Upper lobe of left lung (tissue), 4 donors: ENCODE measurements around the gene SYNE3.

ENCODE experiments used
- CTCF ChIP-seq, 6 experiments: fragments of 450-650 bp in 4 of 6; fragments of 200-600 bp in 2 of 6; sonication (generic) in 2 of 6; IDR thresholded peaks; one replicate each; pipeline ENCODE4 v1.5.1; 2016 to 2019; ENCODE audit warnings: antibody characterized with exemption in 6 of 6
- POLR2A ChIP-seq, 4 donors: fragments of 450-650 bp; IDR thresholded peaks; one replicate each; pipeline ENCODE4 v1.5.1; 2016 to 2017; ENCODE audit warnings: antibody characterized with exemption in 4 of 4, mild to moderate bottlenecking in 2 of 4

- TF ChIP-seq POLR2A (IDR thresholded peaks at IDR 0.05) (no peak), CTCF (IDR thresholded peaks at IDR 0.05) (no peak)
Observed at GRCh38 chr14:95479494-95479893, 37.0 kb downstream of the SYNE3 start.
